Measurements from ENCODE around the gene LY6G6D. TPM values are rescaled to one million over a fixed set of nuclear protein-coding genes. Genes with fewer than 3 reads are reported as not detected.

The LY6G6D gene
- total and polyA plus RNA-seq, 2 of the 13 experiments (the other 11 are each of a cell fraction or from before 2014, with no cell fraction given): not detected

DNA sequence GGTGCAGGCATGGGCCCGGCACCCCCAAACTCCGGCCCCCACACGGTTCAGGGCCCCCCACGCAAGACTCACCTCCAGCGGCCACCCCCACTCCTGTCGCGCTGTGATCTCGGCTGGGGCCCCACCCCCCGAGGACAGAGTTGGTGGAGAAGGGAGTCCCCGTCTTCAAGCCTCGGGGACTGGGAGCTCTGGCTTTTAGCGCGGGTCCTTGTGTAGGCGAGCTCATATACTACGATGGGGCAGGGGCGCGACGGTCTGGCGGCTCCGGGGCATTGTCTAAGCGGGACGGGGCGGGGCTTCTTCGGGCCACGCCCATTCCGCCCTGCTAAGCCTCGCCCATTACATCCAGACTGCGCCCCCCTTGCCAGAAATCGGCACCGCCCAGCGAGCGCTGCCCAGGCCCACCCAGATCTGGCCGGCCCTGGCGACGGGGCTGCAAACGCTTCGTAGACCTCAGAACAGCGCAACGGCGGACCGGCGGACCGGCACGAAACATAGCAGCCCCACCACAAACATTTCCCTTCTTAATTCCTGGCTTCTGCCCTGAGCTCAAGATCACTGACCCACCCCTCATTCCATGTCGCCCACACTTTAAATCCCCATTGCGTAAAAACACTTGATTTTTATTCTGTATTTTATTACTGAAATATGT, 15.0 kb downstream of the LY6G6D start (continued):
- no peak for TF ChIP-seq ZNF530 (CRISPR knock-in tag; IDR thresholded peaks at IDR 0.05; ENCODE audit: low read depth)
- TF ChIP-seq ZNF572 (CRISPR knock-in tag; IDR thresholded peaks at IDR 0.05): peak; percentile 93
- TF ChIP-seq U2AF1 (optimal IDR thresholded peaks at IDR 0.05; ENCODE audit: low read depth, low read length): peak; percentile 91
- peak; percentile 83 for TF ChIP-seq ZNF563 (CRISPR knock-in tag; IDR thresholded peaks at IDR 0.05)
- TF ChIP-seq ZNF782 (CRISPR knock-in tag; IDR thresholded peaks at IDR 0.05; ENCODE audit: borderline replicate concordance): peak; percentile 84; the same call in 1 of the 2 replicates
- TF ChIP-seq THAP11 (CRISPR knock-in tag; IDR thresholded peaks at IDR 0.05): no peak
- peak; percentile 97 for TF ChIP-seq POLR2G (IDR thresholded peaks at IDR 0.05; ENCODE audit: low read depth, low read length)
- no peak for TF ChIP-seq HDAC6 (IDR thresholded peaks at IDR 0.05; ENCODE audit: low read depth, low read length)
- no peak for TF ChIP-seq DPF2 (CRISPR knock-in tag; IDR thresholded peaks at IDR 0.05; ENCODE audit: borderline replicate concordance, low read depth)
- TF ChIP-seq, protein P1, sequence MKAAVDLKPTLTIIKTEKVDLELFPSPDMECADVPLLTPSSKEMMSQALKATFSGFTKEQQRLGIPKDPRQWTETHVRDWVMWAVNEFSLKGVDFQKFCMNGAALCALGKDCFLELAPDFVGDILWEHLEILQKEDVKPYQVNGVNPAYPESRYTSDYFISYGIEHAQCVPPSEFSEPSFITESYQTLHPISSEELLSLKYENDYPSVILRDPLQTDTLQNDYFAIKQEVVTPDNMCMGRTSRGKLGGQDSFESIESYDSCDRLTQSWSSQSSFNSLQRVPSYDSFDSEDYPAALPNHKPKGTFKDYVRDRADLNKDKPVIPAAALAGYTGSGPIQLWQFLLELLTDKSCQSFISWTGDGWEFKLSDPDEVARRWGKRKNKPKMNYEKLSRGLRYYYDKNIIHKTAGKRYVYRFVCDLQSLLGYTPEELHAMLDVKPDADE (CRISPR knock-in tag; IDR thresholded peaks at IDR 0.05): no peak
- TF ChIP-seq, protein P2, sequence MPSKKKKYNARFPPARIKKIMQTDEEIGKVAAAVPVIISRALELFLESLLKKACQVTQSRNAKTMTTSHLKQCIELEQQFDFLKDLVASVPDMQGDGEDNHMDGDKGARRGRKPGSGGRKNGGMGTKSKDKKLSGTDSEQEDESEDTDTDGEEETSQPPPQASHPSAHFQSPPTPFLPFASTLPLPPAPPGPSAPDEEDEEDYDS (CRISPR knock-in tag; IDR thresholded peaks at IDR 0.05): no peak
- peak; percentile 9; the same call in 1 of the 2 replicates for TF ChIP-seq ZNF343 (CRISPR knock-in tag; IDR thresholded peaks at IDR 0.05)
- TF ChIP-seq KAT7 (CRISPR knock-in tag; IDR thresholded peaks at IDR 0.05; ENCODE audit: borderline replicate concordance): no peak
- peak; percentile 95 for TF ChIP-seq ZNF607 (CRISPR knock-in tag; IDR thresholded peaks at IDR 0.05; ENCODE audit: borderline replicate concordance)
- TF ChIP-seq, protein P3, sequence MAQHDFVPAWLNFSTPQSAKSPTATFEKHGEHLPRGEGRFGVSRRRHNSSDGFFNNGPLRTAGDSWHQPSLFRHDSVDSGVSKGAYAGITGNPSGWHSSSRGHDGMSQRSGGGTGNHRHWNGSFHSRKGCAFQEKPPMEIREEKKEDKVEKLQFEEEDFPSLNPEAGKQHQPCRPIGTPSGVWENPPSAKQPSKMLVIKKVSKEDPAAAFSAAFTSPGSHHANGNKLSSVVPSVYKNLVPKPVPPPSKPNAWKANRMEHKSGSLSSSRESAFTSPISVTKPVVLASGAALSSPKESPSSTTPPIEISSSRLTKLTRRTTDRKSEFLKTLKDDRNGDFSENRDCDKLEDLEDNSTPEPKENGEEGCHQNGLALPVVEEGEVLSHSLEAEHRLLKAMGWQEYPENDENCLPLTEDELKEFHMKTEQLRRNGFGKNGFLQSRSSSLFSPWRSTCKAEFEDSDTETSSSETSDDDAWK (CRISPR knock-in tag; IDR thresholded peaks at IDR 0.05): no peak
- no peak for TF ChIP-seq TEAD2 (CRISPR knock-in tag; IDR thresholded peaks at IDR 0.05)
- no peak for TF ChIP-seq HNF4G (IDR thresholded peaks at IDR 0.05; ENCODE audit: borderline replicate concordance, low read depth, low read length)
- no peak for TF ChIP-seq HNF4G (CRISPR knock-in tag; IDR thresholded peaks at IDR 0.05; ENCODE audit: borderline replicate concordance, low read depth)
- no peak; the same call in 1 of the 2 replicates for TF ChIP-seq MTF2 (CRISPR knock-in tag; IDR thresholded peaks at IDR 0.05; ENCODE audit: borderline replicate concordance)
- TF ChIP-seq CSRNP2 (CRISPR knock-in tag; conservative IDR thresholded peaks at IDR 0.05; ENCODE audit: low read depth): no peak
- TF ChIP-seq ATM (IDR thresholded peaks at IDR 0.05; ENCODE audit: borderline replicate concordance): no peak
- no peak for TF ChIP-seq TCF7 (IDR thresholded peaks at IDR 0.05; ENCODE audit: low read depth)
- TF ChIP-seq ZNF564 (CRISPR knock-in tag; IDR thresholded peaks at IDR 0.05): peak; percentile 92
- TF ChIP-seq, protein P4, sequence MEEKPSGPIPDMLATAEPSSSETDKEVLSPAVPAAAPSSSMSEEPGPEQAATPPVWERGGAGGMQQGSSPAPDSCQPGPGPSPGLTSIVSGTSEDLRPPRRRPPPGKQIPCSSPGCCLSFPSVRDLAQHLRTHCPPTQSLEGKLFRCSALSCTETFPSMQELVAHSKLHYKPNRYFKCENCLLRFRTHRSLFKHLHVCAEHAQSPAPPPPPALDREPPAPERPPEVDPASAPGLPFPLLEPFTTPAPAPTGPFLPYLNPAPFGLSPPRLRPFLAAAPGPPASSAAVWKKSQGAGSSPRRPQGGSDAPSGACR (CRISPR knock-in tag; IDR thresholded peaks at IDR 0.05): peak; percentile 89; the same call in 1 of the 2 replicates
- TF ChIP-seq NFE2L1 (CRISPR knock-in tag; IDR thresholded peaks at IDR 0.05; ENCODE audit: borderline replicate concordance): peak; percentile 73; the same call in 1 of the 2 replicates
- no peak for TF ChIP-seq BHLHE40 (IDR thresholded peaks at IDR 0.05; ENCODE audit: low read length)
- TF ChIP-seq TP53 (CRISPR knock-in tag; conservative IDR thresholded peaks at IDR 0.05): 0 out of 2 replicates have a peak, but pooled peaks have one; percentile 2

Data from HepG2 (cell line).